Medulla oblongata (tissue), 1 donor: Measurements from ENCODE around the gene EPS8L2.

ENCODE experiments used
- DNase-seq: peaks from one replicate; pipeline ENCODE4 v3.0.0-alpha.2; 2015; ENCODE audit errors: extremely low spot score

EPS8L2 gene

GRCh38 chr11:705646-706438 is at the start of gene EPS8L2:
EPS8L2 (plus strand) TSS chr11:706231; CDS start chr11:709408, 3,177 bp downstream.
- no peak for DNase-seq

- no peak for DNase-seq
These were observed 49.6 kb upstream of the EPS8L2 start for GRCh38 chr11:656426-656825.

- no peak for DNase-seq
These were observed 49.2 kb upstream of the EPS8L2 start for GRCh38 chr11:656866-657265.

- DNase-seq: no peak
These were observed 48.3 kb upstream of the EPS8L2 start for GRCh38 chr11:657691-658126.

GRCh38 chr11:659532-660085 is 46.4 kb upstream of the EPS8L2 start:
- DNase-seq: no peak

DNA sequence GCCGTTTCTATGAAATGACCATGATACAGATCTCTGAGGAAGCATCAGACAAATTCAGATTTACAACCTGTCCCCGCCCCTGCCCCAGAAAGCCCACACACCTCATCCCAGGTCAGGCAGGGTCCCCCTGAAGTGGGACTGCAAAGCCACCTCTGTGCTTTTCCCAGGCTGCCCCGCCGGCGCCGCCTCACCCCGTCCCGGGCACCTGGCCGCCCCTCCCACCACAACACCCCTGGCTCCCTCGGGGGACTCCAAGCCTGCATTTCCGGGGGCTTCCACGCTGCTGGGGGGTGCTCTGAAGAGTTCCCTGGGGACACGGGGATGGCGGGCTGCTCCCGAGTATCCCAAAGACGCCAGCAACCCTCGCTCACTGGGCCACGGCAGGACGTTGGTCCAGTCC is 45.8 kb upstream of the EPS8L2 start:
- DNase-seq: no peak

GRCh38 chr11:660681-661444 is 45.2 kb upstream of the EPS8L2 start:
- no peak for DNase-seq

GRCh38 chr11:662689-663274 is 43.2 kb upstream of the EPS8L2 start:
- DNase-seq: peak; percentile 66

DNA sequence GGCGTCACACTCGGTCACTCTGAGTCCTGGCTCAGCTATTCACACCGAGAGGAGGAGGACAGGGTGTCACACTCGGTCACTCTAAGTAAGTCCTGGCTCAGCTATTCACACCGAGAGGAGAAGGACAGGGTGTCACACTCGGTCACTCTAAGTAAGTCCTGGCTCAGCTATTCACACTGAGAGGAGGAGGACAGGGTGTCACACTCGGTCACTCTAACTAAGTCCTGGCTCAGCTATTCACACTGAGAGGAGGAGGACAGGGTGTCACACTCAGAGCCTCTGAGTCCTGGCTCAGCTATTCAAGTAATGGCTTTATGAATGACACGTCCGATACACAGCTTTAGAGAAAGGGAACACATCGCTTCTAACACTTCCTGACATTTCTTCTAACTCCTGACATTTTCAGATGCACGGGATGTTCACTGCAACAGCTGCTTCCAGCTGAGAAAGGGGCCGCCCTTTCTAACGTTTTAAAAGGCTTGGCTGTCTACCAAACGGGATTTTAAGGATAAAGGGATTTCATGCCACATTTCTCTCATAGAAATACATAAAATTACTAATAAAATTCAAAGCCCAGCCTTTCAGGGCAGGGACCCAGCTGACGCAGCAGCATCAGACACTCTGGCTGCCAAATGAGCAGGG is 40.8 kb upstream of the EPS8L2 start:
- DNase-seq: no peak

DNA sequence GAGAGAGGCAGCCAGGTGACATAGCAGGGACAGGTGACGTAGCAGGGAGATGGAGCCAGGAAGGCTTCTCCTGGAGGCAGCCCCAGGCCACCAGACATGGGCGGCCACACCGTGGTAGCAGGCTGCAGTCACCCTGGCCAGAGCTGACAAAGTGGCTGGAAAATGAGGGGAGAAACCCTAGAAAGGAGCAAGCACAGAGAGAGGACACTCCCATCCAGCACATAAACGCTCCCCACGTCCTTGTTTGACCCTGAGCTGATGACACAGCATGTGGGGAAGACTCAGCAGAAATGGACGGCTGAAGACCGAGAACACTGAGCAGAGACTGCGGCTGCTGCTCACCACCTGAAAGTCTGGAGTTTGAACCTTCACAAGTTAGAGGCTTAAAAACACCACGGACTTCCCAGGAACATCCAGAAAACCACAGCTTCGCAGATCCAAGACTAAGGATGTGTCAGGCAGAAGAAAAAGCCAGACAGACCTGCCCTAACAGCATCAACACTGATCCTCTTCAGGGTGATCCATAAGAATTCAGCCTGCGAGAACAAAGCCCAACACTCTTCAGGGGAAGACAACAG is 40.2 kb upstream of the EPS8L2 start:
- DNase-seq: peak; percentile 30

- no peak for DNase-seq
These were observed 32.2 kb upstream of the EPS8L2 start for GRCh38 chr11:673866-674265.

- no peak for DNase-seq
These were observed 31.6 kb upstream of the EPS8L2 start for GRCh38 chr11:674406-674805.

- no peak for DNase-seq
These were observed 27.7 kb upstream of the EPS8L2 start for GRCh38 chr11:678297-678696.

DNA sequence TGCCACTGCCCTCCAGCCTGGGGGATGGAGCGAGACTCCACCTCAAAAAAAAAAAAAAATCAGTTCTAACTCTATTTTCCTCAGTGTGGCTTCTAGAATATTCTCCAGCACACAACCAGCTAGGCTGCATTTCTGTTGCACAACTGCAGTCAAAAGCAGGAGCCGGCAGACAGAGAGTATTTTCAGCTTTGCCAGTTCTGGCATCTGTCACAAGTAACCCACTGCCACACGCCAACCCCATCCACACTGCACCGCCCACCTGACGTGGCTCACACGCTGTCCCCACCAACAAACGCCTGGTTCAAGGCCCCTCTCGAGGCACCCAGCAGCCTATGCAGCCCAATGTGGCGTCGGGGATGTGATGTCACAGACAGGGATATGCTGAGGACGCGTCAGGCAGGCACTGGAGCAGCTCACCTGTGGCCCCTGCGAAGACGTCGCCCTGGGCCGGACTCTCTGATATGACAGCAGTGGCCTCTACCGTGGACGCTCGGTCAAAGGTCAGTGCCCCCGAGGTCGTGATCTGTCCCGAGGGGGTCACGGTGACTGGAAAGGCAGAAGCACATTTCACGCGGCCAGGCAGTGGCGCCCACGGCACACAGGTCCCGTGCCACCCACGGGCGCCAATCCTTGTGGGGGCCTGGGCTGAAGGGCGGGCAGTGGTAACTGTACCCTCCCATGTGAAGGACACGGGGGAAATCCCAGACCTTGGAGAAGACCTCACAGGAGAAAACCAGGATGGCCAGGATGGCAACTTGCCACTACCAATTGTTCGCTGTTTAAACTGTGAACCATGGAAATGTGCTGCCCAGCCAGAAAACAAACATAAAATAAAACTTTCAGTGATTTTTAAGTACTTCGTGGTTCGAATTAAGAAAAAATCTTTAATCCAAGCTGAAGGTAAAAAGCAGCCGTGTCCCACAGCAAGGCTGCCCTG is 26.5 kb upstream of the EPS8L2 start:
- DNase-seq: no peak

- DNase-seq: no peak
These were observed 25.6 kb upstream of the EPS8L2 start for GRCh38 chr11:680476-680875.

- DNase-seq: no peak
These were observed 25.1 kb upstream of the EPS8L2 start for GRCh38 chr11:680970-681369.

DNA sequence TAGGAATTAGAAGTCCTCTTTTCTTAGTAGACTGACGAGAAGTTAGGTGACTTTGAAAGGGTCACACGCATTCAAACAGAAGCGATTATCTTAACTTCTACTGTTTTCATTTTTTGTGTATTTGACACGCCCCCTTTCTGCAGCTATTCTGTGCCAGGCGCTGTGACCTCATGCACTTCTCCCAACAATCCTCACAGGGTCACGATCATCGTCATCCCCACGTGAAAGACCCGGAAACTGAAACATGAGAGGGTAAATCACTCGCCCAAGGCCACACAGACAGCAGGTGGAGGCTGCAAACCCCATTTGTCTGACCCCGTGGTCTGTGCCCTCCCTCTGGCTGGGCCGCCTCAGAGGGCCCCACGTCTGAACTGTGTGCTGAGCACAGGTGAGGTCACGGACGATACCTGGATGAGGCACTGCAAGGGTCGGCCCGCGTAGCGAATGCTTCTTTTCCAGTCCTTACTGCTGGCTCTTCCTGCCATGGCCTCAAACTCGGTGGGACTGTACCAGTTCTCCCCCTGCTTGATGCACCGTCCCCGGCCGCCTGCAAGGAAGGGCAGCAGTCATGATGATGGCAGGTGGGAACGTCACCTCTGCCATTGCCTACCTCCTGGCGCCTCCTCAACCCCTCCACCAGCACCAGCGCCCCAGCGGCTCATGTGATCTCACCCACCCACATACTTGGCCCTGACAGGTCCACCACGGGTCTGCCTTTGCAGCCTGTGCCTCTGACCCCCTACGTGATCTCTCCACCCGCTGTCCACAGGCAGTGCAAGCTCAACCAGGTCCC is 19.4 kb upstream of the EPS8L2 start:
- no peak for DNase-seq

DNA sequence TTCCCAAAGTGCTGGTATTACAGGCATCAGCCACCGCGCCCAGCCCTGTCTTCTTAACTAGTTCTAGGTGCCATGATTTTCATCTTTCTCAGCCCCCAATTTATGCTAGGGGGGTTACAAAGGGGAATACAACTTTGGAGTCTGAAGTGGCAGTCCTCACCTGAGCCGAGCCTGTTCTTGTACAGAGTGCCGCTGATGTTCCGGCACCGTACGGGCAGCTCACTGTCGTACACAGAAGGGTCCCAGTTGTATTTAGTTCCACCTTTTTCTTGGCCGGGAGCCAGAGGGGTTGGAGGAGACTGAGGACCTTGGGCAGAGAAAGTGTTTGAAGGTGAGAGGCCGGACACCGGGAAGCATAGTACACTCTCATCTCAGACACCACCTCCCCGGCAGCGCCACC is 18.3 kb upstream of the EPS8L2 start:
- no peak for DNase-seq

- no peak for DNase-seq
These were observed 17.4 kb upstream of the EPS8L2 start for GRCh38 chr11:688681-689080.

DNA sequence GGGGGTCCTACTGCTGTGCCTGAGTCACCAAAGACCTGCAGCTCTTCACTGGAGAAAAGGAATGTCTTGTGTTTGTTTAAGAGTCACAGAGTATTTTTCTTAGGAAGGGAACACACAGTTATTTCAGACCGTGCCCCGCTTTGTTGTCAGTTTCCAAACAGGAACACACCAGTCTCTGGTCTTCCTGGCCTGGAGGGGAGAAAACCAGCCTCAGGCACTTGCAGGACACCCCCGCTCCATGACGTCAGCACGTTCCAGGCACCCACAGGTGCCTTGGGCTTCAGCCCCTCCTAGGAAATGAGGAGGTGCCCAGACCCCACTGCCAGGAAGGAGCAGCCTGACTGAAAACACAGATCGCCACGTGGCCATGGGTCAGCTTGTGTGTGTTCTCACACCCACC is 16.4 kb upstream of the EPS8L2 start:
- DNase-seq: no peak
